A549 (cell line): ENCODE data around the gene TPRN. TPM values are rescaled to one million over a fixed set of nuclear protein-coding genes. Genes with fewer than 3 reads are reported as not detected.

Experiments
- ATAC-seq, 2 experiments: fragments of 200-7000 bp in 1 of 2; fragments of >200 bp in 1 of 2; cut with Nextera tagmentation in 1 of 2; cut with Tn5 transposase in 1 of 2; 3 replicates each; pipeline versions ENCODE4 v1.8.0 to v1.9.1; 2018 to 2020; ENCODE audit warnings: mild to moderate bottlenecking in 1 of 2, moderate library complexity in 1 of 2
- CTCF ChIA-PET: fragments of 300-600 bp; sonication (Branson Sonifier 250); formaldehyde crosslinking; extraction: SDS; loops from one replicate; lab custom pipeline; 2021; ENCODE audit warnings: antibody characterized with exemption, inconsistent platforms; lab: Yijun Ruan, JAX
- POLR2A ChIA-PET: fragments of 350-600 bp; formaldehyde crosslinking; extraction: SDS; loops from one replicate; lab custom pipeline; 2021; ENCODE audit warnings: antibody characterized with exemption, inconsistent platforms; lab: Yijun Ruan, JAX
- DNase-seq, 2 experiments: peaks; one replicate each; pipeline versions ENCODE4 v3.0.0 to v3.0.0-alpha.2; 2011 to 2016; ENCODE audit warnings: low read depth in 1 of 2, low spot score in 1 of 2
- FAIRE-seq: peaks from 2 replicates; lab custom pipeline; 2011; peaks lifted over from hg19 to GRCh38; lab: Jason Lieb, UNC
- H3K27ac ChIP-seq, 2 experiments: fragments of >200 bp; sonication (Bioruptor Twin); formaldehyde crosslinking; 3 replicates each; pipeline ENCODE4 v1.5.1; 2016 to 2017
- H3K4me1 ChIP-seq: fragments of >200 bp; sonication (Bioruptor Twin); formaldehyde crosslinking; 3 replicates; pipeline ENCODE4 v1.6.1; 2016
- H3K4me2 ChIP-seq: fragments of >200 bp; sonication (Bioruptor Twin); formaldehyde crosslinking; 3 replicates; pipeline ENCODE4 v1.6.1; 2016
- H3K4me3 ChIP-seq: fragments of >200 bp; sonication (Bioruptor Twin); formaldehyde crosslinking; 3 replicates; pipeline ENCODE4 v1.5.1; 2016
- H3K9me3 ChIP-seq: fragments of >200 bp; sonication (Bioruptor Twin); formaldehyde crosslinking; 3 replicates; pipeline ENCODE4 v1.6.1; 2016
- ATOH8 ChIP-seq: fragments of 250-450 bp; sonication (Bioruptor Pico); IDR thresholded peaks from 2 replicates; pipeline ENCODE4 v1.5.0; 2020; ENCODE audit warnings: low read depth, mild to moderate bottlenecking, moderate library complexity
- BCL3 ChIP-seq: fragments of >200 bp; sonication (Bioruptor Twin); formaldehyde crosslinking; IDR thresholded peaks from 3 replicates; pipeline ENCODE4 v1.6.1; 2016
- BHLHE40 ChIP-seq: IDR thresholded peaks from 2 replicates; pipeline ENCODE4 v1.6.1; 2012; ENCODE audit warnings: low read depth, low read length, inconsistent platforms
- CBX2 ChIP-seq: fragments of 200-600 bp; sonication (generic); IDR thresholded peaks from 2 replicates; pipeline ENCODE4 v1.6.1; 2016; ENCODE audit warnings: low read depth, mild to moderate bottlenecking, borderline replicate concordance
- CEBPB ChIP-seq, 2 experiments: fragments of >200 bp in 1 of 2; sonication (Bioruptor Twin) in 1 of 2; formaldehyde crosslinking in 1 of 2; IDR thresholded peaks; 2 replicates each; pipeline ENCODE4 v1.6.1; 2012 to 2016
- E2F6 ChIP-seq: IDR thresholded peaks from 2 replicates; pipeline ENCODE4 v1.6.1; 2012; ENCODE audit warnings: low read depth, borderline replicate concordance
- EHMT2 ChIP-seq: fragments of 200-600 bp; sonication (generic); IDR thresholded peaks from 2 replicates; pipeline ENCODE4 v1.6.1; 2016; ENCODE audit warnings: antibody characterized with exemption, low read depth, mild to moderate bottlenecking, moderate library complexity
- FOSL2 ChIP-seq, 2 experiments: fragments of 450-650 bp in 1 of 2; fragments of >200 bp in 1 of 2; sonication (Bioruptor Twin) in 1 of 2; formaldehyde crosslinking; IDR thresholded peaks; 2 replicates each; pipeline versions ENCODE4 v1.5.0 to v1.6.1; 2016 to 2020; ENCODE audit warnings: mild to moderate bottlenecking in 1 of 2, moderate library complexity in 1 of 2
- FOXS1 ChIP-seq: fragments of 250-450 bp; sonication (Bioruptor Pico); IDR thresholded peaks from 2 replicates; pipeline ENCODE4 v1.5.0; 2020; ENCODE audit warnings: mild to moderate bottlenecking, moderate library complexity
- HEYL ChIP-seq: fragments of 250-450 bp; sonication (Bioruptor Pico); IDR thresholded peaks from 2 replicates; pipeline ENCODE4 v1.8.0; 2021; ENCODE audit warnings: mild to moderate bottlenecking, moderate library complexity
- HOXA7 ChIP-seq: fragments of 250-450 bp; sonication (Bioruptor Pico); IDR thresholded peaks from 2 replicates; pipeline ENCODE4 v1.5.0; 2020; ENCODE audit warnings: mild to moderate bottlenecking, moderate library complexity
- HOXB5 ChIP-seq: fragments of 250-450 bp; sonication (Bioruptor Pico); IDR thresholded peaks from 2 replicates; pipeline ENCODE4 v1.5.0; 2020; ENCODE audit warnings: mild to moderate bottlenecking, moderate library complexity
- JUNB ChIP-seq: fragments of >200 bp; sonication (Bioruptor Twin); formaldehyde crosslinking; IDR thresholded peaks from 2 replicates; pipeline ENCODE4 v1.6.1; 2016
- MAX ChIP-seq: IDR thresholded peaks from 2 replicates; pipeline ENCODE4 v1.6.1; 2012
- MYC ChIP-seq: IDR thresholded peaks from 2 replicates; pipeline ENCODE4 v1.6.1; 2012; ENCODE audit warnings: mild to moderate bottlenecking, inconsistent platforms, low read length, improper control_type of control experiment, borderline replicate concordance
- PBX3 ChIP-seq: IDR thresholded peaks from 2 replicates; pipeline ENCODE4 v1.6.1; 2012
- PHF8 ChIP-seq: fragments of 200-600 bp; sonication (generic); IDR thresholded peaks from 2 replicates; pipeline ENCODE4 v1.6.1; 2016; ENCODE audit warnings: low read depth, mild to moderate bottlenecking, antibody characterized with exemption, moderate library complexity, borderline replicate concordance
- RARB ChIP-seq: fragments of 250-450 bp; sonication (Bioruptor Pico); IDR thresholded peaks from 2 replicates; pipeline ENCODE4 v1.8.0; 2021; ENCODE audit warnings: mild to moderate bottlenecking, moderate library complexity
- RNF2 ChIP-seq: fragments of 200-600 bp; sonication (generic); IDR thresholded peaks from 2 replicates; pipeline ENCODE4 v1.6.1; 2016; ENCODE audit warnings: low read depth, mild to moderate bottlenecking, antibody characterized with exemption, moderate library complexity, borderline replicate concordance
- SMC3 ChIP-seq: fragments of >200 bp; sonication (Bioruptor Twin); formaldehyde crosslinking; IDR thresholded peaks from 3 replicates; pipeline ENCODE4 v1.6.1; 2018; ENCODE audit warnings: inconsistent platforms
- SREBF2 ChIP-seq: fragments of 450-650 bp; IDR thresholded peaks from 2 replicates; pipeline ENCODE4 v1.6.1; 2014; ENCODE audit warnings: mild to moderate bottlenecking, moderate library complexity
- USF2 ChIP-seq: fragments of 450-650 bp; IDR thresholded peaks from 2 replicates; pipeline ENCODE4 v1.6.1; 2014; ENCODE audit warnings: antibody characterized with exemption
- WGBS: methylation state at CpG from one replicate; pipeline ENCODE4 v1.1.6; 2017; ENCODE audit errors: missing lambda C conversion rate; 5-methylcytosine and 5-hydroxymethylcytosine counted together
- polyA plus RNA-seq, 4 experiments: library from polyadenylated mRNA; depleted of rRNA in 3 of 4; stranded (reverse); fragments of >200 nt; fragmentation: RNase III in 1 of 4; extraction: RNeasy Plus Mini Kit Qiagen cat#74134 plus additional on column Dnase treatment in 1 of 4; gene quantifications; 2 replicates in 3 of 4; 3 replicates in 1 of 4; pipeline ENCODE4 v1.2.3, GENCODE V29; 2011 to 2017

TPRN gene
- polyA plus RNA-seq, 2 of the 4 experiments (the other 2 are of a cell fraction) = 2.1 to 6.5 TPM

- no peak for TF ChIP-seq MYC
- no peak for TF ChIP-seq HOXA7 (CRISPR knock-in tag)
- TF ChIP-seq CBX2 = no peak
Measured at GRCh38 chr9:137149942-137150616, 50.5 kb downstream of the TPRN start (continued).

- peaks cover 24% of the 10 kb centered on the region; the same call in 1 of the 3 replicates for H3K4me1 ChIP-seq
- WGBS = 82% methylated on average over 4 of the region's 5 CpGs
- no peak for DNase-seq
- ATAC-seq = no peak
- peak overlapping the region in 1 of 2 experiments; percentile 55; a peak in 1 of 6 replicates for H3K27ac ChIP-seq
- no peak overlapping the region; the same call in 2 of the 3 replicates for H3K4me2 ChIP-seq
- no peaks in the 10 kb centered on the region for H3K9me3 ChIP-seq
- ChIA-PET POLR2A (interaction anchor here (2.8 kb wide), 1 partner anchor 20 kb away, joined by 18 read pairs; no protein-coding TSS in a partner anchor), CTCF (interaction anchor here (0.6 to 1.7 kb wide), 7 partner anchors 9 to 81 kb away, joined by 3 to 6 read pairs (median 4); partner anchors contain the start of gene LRRC26)
- FAIRE-seq = no peak
- TF ChIP-seq PBX3 (no peak), JUNB (no peak)
- H3K4me3 ChIP-seq = no peak overlapping the region
Measured at GRCh38 chr9:137149363-137149762, 51.2 kb downstream of the TPRN start.

GRCh38 chr9:137148661-137149060 is 51.9 kb downstream of the TPRN start:
- no peak for ATAC-seq
- no peak for TF ChIP-seq FOXS1
- TF ChIP-seq HOXA7 (CRISPR knock-in tag) = no peak
- no peak for TF ChIP-seq BHLHE40
- no peak for TF ChIP-seq HOXB5
- no peak for TF ChIP-seq RARB (CRISPR knock-in tag)
- TF ChIP-seq USF2 = no peak
- TF ChIP-seq CEBPB (IDR thresholded peaks at IDR 0.05) = no peak
- TF ChIP-seq MAX = no peak
- TF ChIP-seq CBX2 = no peak
- no peak for TF ChIP-seq ATOH8
- TF ChIP-seq FOSL2 (IDR thresholded peaks at IDR 0.05) = no peak
- no peak for TF ChIP-seq FOSL2 (CRISPR knock-in tag; IDR thresholded peaks at IDR 0.05)
- TF ChIP-seq E2F6 = no peak
- no peak for TF ChIP-seq MYC
- ChIA-PET POLR2A (no interaction called here), CTCF (interaction anchor here (0.6 to 1.4 kb wide), 6 partner anchors 8 to 80 kb away, joined by 3 to 6 read pairs (median 4); no protein-coding TSS in a partner anchor)
- Histone ChIP-seq H3K4me2 (no peak overlapping the region), H3K27ac (no peak overlapping the region), H3K9me3 (no peaks in the 10 kb centered on the region), H3K4me3 (no peak overlapping the region), H3K4me1 (peaks cover 24% of the 10 kb centered on the region; the same call in 1 of the 3 replicates)
- no peak for DNase-seq
- WGBS = 89% methylated on average over 19 of the region's 19 CpGs
- no peak for FAIRE-seq

- Histone ChIP-seq H3K9me3 (no peaks in the 10 kb centered on the region), H3K27ac (no peak overlapping the region), H3K4me2 (no peak overlapping the region), H3K4me3 (no peak overlapping the region), H3K4me1 (peaks cover 24% of the 10 kb centered on the region; the same call in 1 of the 3 replicates)
- FAIRE-seq (no peak), DNase-seq (no peak), ATAC-seq (no peak)
- ChIA-PET CTCF (interaction anchor here (0.9 kb wide), 1 partner anchor 20 kb away, joined by 4 read pairs; no protein-coding TSS in a partner anchor), POLR2A (no interaction called here)
- WGBS = 85% methylated on average over 24 of the region's 27 CpGs
- TF ChIP-seq PHF8 = no peak
- TF ChIP-seq BCL3 = no peak
- no peak for TF ChIP-seq SREBF2
- no peak for TF ChIP-seq HEYL (CRISPR knock-in tag)
- TF ChIP-seq CBX2 = no peak
- TF ChIP-seq EHMT2 = no peak
- TF ChIP-seq BHLHE40 = no peak
- no peak for TF ChIP-seq USF2
- no peak for TF ChIP-seq MYC
- no peak for TF ChIP-seq JUNB
- TF ChIP-seq SMC3 = no peak
- no peak for TF ChIP-seq RNF2
Measured at GRCh38 chr9:137148242-137148641, 52.3 kb downstream of the TPRN start.
